IPS-NIHi11 (cell line): ENCODE results near the gene MRPS21.
A peak's percentile ranks its signal among the peaks of the same experiment; 100 is the strongest.

Source experiments
- DNase-seq: peaks from one replicate; pipeline ENCODE4 v3.0.0; 2012; ENCODE audit warnings: mixed read lengths, low spot score

Gene MRPS21

GRCh38 chr1:150293433-150294253 is at the start of gene MRPS21:
TSS of gene MRPS21 (plus strand) at chr1:150293861. CDS start at chr1:150294367, 506 bp downstream.
- DNase-seq = peak; percentile 84

DNA sequence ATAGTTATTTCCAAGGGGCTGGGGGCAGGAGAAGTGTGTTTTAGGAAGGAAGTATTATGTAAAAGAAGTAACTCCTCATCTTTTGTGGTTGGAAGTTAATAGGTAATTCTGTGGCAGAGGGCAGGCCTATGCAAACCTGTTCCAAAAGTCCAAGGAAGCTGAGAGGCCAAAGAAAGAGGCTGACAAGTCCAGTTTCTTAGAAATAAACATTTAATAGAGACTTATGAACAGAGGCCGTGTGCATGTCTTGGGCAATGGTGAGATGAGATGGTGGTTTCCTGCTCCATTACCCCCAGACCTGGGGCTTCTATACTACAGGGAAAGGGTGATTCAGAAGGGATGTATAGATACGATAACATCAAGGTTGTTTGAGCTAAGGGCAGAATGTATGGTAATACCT is 43.7 kb upstream of the MRPS21 start:
- no peak for DNase-seq

- no peak for DNase-seq
Observed at GRCh38 chr1:150256198-150256553, 37.5 kb upstream of the MRPS21 start.

GRCh38 chr1:150256554-150257341 is 36.9 kb upstream of the MRPS21 start:
- peak; percentile 18 for DNase-seq

GRCh38 chr1:150257624-150258585 is 35.8 kb upstream of the MRPS21 start, which contains the start of gene CA14:
TSS of gene CA14 (plus strand) at chr1:150257774. CDS start at chr1:150258129, 355 bp downstream.
- DNase-seq = peak; percentile 31

DNA sequence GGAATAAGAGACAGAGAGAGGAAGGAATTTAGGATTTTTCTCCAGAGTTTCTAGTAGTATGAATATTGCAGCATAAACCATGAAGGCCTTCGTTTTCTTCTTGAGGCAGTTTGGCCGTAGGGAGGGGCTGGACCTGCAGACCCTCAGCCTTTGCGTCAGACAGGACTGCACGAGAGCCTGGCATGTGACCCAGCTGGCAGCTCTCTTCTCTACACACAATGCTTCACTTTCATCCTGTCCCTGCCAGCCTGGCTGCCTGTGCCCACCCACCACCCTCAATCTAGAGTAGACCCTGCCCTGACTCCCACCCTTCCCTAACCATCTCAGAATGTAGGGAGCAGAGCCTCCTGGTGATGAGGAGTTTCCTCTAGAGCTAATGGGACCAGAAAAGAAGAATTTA is 34.4 kb upstream of the MRPS21 start:
- no peak for DNase-seq

DNA sequence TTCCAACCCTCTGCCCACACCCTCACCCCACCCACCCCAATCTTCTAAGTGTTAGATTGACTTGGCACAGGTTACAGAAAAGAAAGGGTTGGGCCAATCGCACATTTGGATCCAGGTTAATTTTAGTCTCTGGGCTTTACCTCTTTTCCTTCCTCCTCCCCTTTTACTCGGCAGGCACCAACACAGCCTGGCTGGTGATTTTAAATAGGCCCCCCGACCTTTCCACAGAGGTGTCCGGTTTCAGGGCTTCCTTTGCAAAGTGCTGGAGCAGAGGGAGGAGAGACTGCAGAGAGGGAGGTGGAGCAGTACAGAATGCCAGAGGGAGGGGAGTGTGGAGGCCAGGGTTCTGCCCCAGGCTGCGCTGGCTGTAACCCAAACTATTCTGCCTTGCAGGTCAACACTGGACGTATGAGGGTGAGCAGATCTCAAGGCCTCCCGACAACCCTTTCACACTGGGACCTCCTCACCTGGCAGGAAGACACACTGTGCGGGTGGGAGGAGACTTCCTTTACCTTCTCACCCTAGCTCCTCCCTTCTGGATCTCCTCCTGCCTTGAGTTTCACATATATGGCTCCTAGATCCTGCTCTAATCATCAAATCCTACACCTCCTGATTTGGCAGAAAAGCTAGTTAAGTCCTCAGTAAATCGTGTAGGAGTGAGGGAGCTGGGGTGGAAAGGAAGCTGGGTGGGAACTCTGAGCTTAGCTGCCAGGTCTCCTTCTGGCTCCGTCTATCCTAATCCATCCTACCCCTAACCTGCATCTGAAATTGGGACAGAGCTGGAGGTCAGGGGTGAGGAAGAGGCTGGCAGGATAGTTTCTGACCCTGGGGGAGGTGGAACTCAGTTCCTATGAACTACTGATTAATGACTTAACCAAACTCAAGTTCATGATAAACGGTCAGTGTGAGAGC is 33.6 kb upstream of the MRPS21 start:
- peak; percentile 79 for DNase-seq

- DNase-seq = no peak
Observed at GRCh38 chr1:150261367-150261766, 32.3 kb upstream of the MRPS21 start.

DNA sequence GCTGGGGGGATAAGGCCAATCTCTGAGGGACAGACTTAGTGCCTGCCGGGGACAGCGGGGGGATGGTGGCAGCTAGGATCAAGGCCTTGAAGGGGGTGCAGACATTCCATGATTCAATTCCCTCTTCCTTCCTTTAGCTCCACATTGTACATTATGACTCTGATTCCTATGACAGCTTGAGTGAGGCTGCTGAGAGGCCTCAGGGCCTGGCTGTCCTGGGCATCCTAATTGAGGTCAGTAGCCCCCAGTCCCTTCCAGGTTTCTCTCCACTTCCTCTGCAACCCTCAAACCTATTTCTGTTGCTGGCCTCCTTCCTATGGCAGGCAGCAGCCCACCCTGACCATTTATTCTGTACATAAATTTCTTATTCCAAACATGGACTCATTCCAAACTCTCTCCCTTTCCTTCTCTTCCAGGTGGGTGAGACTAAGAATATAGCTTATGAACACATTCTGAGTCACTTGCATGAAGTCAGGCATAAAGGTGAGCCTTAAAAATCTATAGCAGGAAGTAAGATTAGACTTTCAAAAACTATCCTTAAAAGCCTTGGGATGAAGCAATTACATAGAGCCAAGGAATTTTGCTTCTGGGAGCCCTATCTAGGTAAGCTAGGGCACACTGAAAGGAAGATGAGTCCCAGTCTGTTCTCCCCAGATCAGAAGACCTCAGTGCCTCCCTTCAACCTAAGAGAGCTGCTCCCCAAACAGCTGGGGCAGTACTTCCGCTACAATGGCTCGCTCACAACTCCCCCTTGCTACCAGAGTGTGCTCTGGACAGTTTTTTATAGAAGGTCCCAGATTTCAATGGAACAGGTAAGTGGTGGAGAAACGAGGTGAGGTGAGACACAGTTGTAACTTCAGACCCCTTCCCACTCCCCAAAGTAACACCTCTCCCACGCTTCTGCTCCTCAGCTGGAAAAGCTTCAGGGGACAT is 31.0 kb upstream of the MRPS21 start:
- no peak for DNase-seq

- no peak for DNase-seq
Observed at GRCh38 chr1:150263549-150263948, 30.1 kb upstream of the MRPS21 start.

DNA sequence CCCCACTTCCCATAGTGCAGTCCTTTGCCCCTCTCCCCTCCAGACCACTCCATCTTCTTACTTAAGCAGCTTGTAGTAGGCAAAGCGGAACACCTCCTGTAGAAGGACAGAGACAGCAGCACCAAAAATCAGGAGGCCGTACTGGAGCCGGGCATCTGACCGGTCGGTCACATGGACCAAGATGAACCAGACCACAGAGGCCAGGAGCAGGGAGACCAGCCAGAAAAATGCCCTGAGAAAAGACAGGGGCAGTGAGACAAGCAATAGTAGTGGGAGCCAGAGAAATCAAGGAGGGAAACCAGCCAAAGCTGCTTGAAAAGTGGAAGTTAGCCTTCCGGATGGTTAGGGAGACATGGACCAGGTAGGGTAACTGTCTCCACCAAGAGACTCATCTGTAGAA is 25.8 kb upstream of the MRPS21 start:
- DNase-seq = no peak

- DNase-seq = no peak
Observed at GRCh38 chr1:150268340-150268704, 25.3 kb upstream of the MRPS21 start.

- peak; percentile 98 for DNase-seq
Observed at GRCh38 chr1:150268705-150269403, 24.8 kb upstream of the MRPS21 start, which contains the start of gene APH1A. TSS of gene APH1A (minus strand) at chr1:150269016. CDS start at chr1:150268810, 206 bp downstream.

- DNase-seq = no peak
Observed at GRCh38 chr1:150269451-150269850, 24.2 kb upstream of the MRPS21 start.

- no peak for DNase-seq
Observed at GRCh38 chr1:150271291-150271959, 22.2 kb upstream of the MRPS21 start.

GRCh38 chr1:150273311-150273710 is 20.4 kb upstream of the MRPS21 start:
- no peak for DNase-seq

- DNase-seq = no peak
Observed at GRCh38 chr1:150280138-150280707, 13.4 kb upstream of the MRPS21 start.

DNA sequence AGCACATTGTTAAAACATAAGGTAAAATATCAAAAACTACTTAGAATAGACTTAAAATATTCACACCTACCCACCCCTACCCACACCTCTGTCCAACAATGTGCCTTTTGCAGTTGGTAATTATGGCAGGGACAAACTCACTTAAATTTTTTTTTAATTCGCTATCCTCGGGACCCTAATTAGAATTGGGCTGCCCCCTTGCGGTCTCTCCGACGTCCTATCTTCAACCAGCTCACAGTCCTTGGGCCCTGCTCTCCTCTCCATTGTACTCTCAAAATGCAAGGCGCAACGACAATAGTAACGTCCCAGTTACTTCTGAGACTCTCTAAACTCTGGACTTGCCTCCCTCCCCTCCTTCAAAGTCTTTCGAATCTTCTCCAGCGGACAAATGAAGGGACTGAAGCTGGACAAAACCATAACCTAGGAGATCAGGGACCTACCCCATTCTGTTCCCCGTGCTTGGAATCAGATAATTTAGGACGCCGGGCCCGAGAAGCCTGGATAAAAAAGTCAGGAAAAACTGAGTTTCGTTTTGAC is 12.4 kb upstream of the MRPS21 start:
- no peak for DNase-seq
